Nephron progenitor cell (in vitro differentiated cells): ENCODE data around the gene DUSP6.

ENCODE experiments used
- DNase-seq: peaks from one replicate; pipeline ENCODE4 v3.0.0; 2021
- H3K27ac Mint-ChIP-seq: 2 replicates; pipeline ENCODE4 v1.8.0; 2021; ENCODE audit warnings: mild to moderate bottlenecking, moderate library complexity, mixed read lengths
- H3K27me3 Mint-ChIP-seq: 2 replicates; pipeline ENCODE4 v1.8.0; 2021; ENCODE audit warnings: mild to moderate bottlenecking, low read depth, mixed read lengths; ENCODE audit not compliant: poor library complexity
- H3K36me3 Mint-ChIP-seq: 2 replicates; pipeline ENCODE4 v1.8.0; 2021; ENCODE audit warnings: low read depth, mixed read lengths
- H3K4me1 Mint-ChIP-seq: 2 replicates; pipeline ENCODE4 v1.8.0; 2021; ENCODE audit warnings: mixed read lengths
- H3K4me3 Mint-ChIP-seq: 2 replicates; pipeline ENCODE4 v1.8.0; 2021; ENCODE audit warnings: mild to moderate bottlenecking, moderate library complexity, mixed read lengths
- H3K9me3 Mint-ChIP-seq: 2 replicates; pipeline ENCODE4 v1.8.0; 2021; ENCODE audit warnings: mild to moderate bottlenecking, moderate library complexity, mixed read lengths
- TF ChIP-seq, protein P1 (sequence below): fragments of 200-600 bp; sonication (generic); IDR thresholded peaks from 2 replicates; pipeline ENCODE4 v1.5.0; 2021; ENCODE audit warnings: antibody characterized with exemption

The DUSP6 gene

DNA sequence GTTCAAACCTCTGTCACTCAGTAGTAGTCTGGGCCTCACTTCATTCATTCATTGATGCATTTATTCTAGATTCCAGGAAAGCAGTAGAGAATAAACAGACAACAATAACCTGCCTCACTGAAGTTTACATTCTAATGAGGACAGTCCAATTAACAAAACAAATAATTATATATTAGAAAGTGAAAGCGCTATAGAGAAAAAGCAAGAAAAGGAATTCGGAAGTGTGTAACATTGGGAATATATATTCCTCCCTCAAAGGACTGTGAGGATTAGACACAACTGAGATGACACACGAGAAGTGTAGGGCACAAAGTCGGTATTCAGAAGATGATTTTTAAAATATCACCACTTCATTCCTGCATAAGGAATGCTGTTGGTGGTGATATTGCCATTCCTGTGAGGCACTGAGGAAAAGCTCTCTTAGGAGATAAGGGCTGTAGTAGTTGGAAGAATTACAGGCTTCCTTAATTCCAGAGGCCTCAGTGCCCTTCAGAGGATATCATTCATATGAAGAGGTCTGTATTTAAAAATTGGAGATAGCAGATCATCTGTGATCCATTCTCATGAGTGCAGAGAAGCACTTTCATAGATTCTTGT is 3.9 kb upstream of the DUSP6 start:
- H3K4me1 Mint-ChIP-seq: peaks cover 61% of the 10 kb centered on the region
- peak overlapping the region; percentile 99 for H3K4me3 Mint-ChIP-seq
- peak overlapping the region; percentile 99 for H3K27ac Mint-ChIP-seq
- no peak for DNase-seq
- H3K27me3 Mint-ChIP-seq: no peaks in the 10 kb centered on the region
- H3K9me3 Mint-ChIP-seq: no peaks in the 10 kb centered on the region
- TF ChIP-seq, protein P1, sequence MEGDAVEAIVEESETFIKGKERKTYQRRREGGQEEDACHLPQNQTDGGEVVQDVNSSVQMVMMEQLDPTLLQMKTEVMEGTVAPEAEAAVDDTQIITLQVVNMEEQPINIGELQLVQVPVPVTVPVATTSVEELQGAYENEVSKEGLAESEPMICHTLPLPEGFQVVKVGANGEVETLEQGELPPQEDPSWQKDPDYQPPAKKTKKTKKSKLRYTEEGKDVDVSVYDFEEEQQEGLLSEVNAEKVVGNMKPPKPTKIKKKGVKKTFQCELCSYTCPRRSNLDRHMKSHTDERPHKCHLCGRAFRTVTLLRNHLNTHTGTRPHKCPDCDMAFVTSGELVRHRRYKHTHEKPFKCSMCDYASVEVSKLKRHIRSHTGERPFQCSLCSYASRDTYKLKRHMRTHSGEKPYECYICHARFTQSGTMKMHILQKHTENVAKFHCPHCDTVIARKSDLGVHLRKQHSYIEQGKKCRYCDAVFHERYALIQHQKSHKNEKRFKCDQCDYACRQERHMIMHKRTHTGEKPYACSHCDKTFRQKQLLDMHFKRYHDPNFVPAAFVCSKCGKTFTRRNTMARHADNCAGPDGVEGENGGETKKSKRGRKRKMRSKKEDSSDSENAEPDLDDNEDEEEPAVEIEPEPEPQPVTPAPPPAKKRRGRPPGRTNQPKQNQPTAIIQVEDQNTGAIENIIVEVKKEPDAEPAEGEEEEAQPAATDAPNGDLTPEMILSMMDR: no peak
- peaks cover 25% of the 10 kb centered on the region for H3K36me3 Mint-ChIP-seq

DNA sequence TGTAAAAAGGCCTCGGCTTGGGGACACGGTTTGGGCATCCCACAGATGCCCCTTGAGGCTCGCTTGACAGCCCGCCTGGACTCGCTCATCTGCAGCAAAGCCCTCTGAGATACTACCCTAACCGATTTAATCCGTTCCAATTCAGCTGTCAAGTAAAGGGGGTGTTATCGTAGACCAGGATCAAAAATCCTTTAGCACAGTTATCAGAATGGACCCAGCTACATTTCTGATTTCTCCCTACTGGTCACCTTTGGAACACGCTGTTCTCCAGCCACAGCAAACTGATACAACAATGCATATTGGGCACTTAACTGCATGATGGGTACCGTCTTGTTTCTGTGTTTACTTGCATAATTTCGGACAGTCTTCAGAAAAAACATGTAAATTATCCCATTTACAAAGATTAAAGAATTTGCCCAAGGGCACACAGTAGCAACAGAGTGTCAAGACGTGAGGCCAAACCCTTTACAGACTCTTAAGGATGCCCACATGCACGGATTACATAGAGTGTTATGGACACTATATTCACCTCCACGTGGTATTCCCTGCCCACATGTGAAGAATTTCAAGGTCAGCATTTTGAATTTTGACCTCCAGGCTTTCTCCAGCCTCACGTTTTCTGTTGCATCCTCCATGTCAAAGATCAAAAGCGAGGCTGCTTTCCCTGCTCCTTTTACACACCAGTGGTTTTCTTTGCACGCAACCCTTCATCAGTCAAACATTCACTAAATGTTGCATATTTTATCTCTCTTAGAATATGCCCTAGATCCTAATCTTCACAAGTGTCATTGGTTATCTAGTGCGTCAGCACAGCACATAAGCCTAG is 3.2 kb upstream of the DUSP6 start:
- Mint-ChIP-seq H3K27ac (peak overlapping the region; percentile 99), H3K27me3 (peaks cover 2% of the 10 kb centered on the region), H3K4me1 (peaks cover 55% of the 10 kb centered on the region), H3K9me3 (no peaks in the 10 kb centered on the region), H3K4me3 (peak overlapping the region; percentile 99), H3K36me3 (peaks cover 26% of the 10 kb centered on the region)
- DNase-seq: no peak
- TF ChIP-seq, protein P1: no peak

DNA sequence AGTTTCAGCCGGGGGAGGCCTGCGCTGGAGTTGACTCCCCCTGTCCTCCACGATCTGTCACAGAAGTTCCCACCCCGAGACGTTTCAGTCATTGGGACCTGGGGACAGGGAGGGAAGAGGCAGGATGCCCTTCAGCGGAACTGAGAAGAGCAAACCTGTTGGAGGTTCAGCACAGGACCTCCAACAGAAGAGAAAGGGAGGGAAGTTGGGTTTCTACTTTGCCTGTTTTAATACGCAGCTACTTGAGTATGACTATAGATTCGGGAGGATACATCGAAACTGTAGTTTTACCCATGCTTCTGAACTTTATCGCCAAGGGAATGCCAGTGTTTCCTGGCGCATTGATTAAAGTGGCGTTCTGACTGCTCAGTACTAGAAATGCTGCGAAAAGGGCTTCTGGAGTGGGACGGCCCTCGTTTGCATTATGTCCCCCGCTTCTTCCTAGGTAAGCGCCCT is 2.3 kb upstream of the DUSP6 start:
- Mint-ChIP-seq H3K9me3 (no peaks in the 10 kb centered on the region), H3K36me3 (peaks cover 29% of the 10 kb centered on the region), H3K27ac (peak overlapping the region; percentile 99), H3K4me1 (peaks cover 50% of the 10 kb centered on the region), H3K27me3 (peaks cover 6% of the 10 kb centered on the region), H3K4me3 (peak overlapping the region; percentile 99)
- no peak for DNase-seq
- TF ChIP-seq, protein P1: no peak

DNA sequence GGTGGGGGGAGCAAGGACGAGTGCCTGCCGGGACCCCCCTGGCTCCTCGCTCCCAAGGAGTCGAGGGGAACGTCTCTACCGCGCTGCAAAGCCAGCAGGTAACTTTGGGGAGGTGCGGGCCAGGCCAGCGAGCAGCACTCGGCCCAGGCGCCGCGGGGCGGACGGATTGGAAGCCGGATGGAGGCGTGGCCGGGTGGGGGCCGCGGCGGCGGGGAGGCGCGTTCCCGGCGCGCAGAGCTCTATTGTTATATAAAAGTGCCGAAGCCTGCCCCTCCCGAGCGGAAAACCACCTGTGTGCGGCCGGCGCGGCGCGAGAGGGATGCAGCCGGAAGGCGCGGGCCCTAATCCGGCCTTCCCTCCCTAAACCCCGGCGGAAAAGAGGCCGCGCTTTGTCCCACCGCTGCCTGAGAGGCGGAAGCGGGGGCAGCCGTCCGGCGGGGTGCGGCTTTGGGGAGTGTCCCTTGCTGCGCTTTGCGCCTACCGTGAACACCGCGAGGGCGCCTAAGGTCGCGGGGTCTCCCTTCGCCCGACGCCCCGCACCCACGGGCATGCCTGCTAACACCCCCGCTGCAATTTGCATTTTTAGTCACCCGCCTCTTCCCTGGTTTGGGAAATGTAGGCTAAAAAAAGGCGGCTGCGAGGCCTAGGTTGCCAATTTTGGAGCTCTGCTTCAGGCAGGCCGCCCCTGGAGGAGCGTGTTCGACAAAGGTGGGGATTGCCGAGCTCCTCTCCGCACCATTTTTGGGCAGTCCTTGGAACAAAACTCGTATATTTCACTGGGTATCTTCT is 1.7 kb upstream of the DUSP6 start:
- H3K9me3 Mint-ChIP-seq: no peaks in the 10 kb centered on the region
- H3K36me3 Mint-ChIP-seq: peaks cover 29% of the 10 kb centered on the region
- TF ChIP-seq, protein P1: no peak
- H3K27ac Mint-ChIP-seq: peak overlapping the region; percentile 99
- H3K27me3 Mint-ChIP-seq: peaks cover 6% of the 10 kb centered on the region
- peaks cover 48% of the 10 kb centered on the region for H3K4me1 Mint-ChIP-seq
- DNase-seq: peak; percentile 66
- peak overlapping the region; percentile 99 for H3K4me3 Mint-ChIP-seq

DNA sequence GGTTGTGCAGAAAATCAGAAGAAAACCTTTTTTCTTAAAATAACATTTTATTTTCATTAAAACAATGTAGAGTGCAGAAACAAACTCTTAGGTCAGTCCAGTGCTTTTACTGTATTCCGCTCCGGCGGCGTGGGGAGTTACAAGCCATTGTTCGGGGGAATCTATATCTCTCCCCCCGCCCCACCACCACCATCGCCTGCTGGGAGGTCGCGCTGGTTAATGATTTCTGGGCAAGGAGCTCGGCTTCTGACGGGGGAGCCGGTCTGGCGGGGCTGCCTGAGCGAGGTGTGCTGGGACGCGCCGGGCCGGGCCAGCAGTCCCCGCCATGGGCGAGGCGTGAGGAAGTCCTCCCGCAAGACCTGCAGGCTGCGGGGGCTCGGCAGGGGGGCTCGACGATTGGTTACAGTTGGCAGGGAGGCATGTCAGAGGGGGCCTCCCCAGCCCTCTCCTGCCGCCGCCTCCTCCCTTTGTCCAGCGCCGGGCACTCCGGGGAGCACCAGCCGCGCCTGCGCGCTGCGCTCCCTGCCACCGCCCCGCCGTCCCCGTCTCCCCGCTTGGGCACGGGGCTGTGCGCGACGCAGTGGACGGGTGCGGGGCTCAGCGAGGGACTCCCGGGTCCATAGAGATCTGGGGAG is 1.0 kb upstream of the DUSP6 start:
- Mint-ChIP-seq H3K4me3 (peak overlapping the region; percentile 99), H3K9me3 (no peaks in the 10 kb centered on the region), H3K36me3 (peaks cover 32% of the 10 kb centered on the region), H3K4me1 (peaks cover 48% of the 10 kb centered on the region), H3K27me3 (peaks cover 6% of the 10 kb centered on the region), H3K27ac (peak overlapping the region; percentile 99)
- DNase-seq: peak; percentile 82
- TF ChIP-seq, protein P1: no peak
